Measurements from ENCODE around the gene EPB41L2.

The EPB41L2 gene

DNA sequence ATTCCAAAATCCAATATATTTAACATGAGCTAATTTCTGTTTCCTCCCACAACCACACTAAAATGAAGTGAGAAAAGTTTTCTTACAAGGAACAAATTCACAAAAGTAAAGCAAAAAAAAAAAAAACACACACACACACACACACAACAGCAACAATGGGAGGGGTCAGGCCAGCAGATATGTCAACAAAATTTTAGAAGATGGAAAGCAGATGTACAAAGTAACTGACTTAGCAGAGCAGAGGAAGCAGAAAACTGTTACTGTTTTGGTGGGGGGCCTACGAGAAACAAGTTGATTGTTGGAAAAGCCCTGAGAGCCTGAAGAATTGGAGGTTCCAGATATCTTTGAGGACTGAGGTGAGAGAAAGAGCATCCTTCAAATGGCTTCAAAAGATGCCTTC lies 11.7 kb downstream of the EPB41L2 start:
- Histone ChIP-seq H3K9me3 (ENCODE audit: control insufficient read depth, insufficient read depth, low read length) (peaks cover 6% of the 10 kb centered on the region; the same call in 1 of the 2 replicates), H3K36me3 (ENCODE audit: control insufficient read depth, insufficient read depth, low read length) (no peaks in the 10 kb centered on the region), H3K4me3 (ENCODE audit: low read length) (no peak overlapping the region), H3K27me3 (ENCODE audit: control insufficient read depth, insufficient read depth, low read length) (no peaks in the 10 kb centered on the region), H3K27ac (ENCODE audit: low read length) (no peak overlapping the region), H3K4me1 (ENCODE audit: control insufficient read depth, insufficient read depth, low read length) (no peaks in the 10 kb centered on the region)
- no CpG with 5 or more reads among the region's 1 CpG for WGBS (ENCODE audit: insufficient coverage, insufficient read length)
- no peak for DNase-seq (ENCODE audit: low read depth, low spot score)

DNA sequence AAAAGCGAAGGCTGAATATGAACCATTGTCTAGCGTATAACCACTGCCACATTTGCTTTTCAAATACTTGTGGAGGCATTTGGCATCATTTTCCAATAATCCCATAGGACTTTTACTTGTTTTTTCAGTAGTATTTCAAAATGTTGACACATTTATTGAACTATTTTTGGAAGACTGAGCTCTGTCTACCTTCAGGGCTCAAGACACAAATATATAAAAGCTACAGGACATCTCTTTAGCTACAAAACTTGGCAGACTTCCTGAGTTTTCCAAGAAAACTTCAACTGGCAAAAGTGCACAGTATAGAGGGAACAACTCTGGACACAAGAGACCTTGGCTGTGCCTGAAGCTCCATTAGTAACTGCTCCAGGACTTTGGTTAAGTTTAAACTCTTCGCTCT lies 13.4 kb downstream of the EPB41L2 start:
- H3K27me3 ChIP-seq (ENCODE audit: control insufficient read depth, insufficient read depth, low read length): no peaks in the 10 kb centered on the region
- H3K9me3 ChIP-seq (ENCODE audit: control insufficient read depth, insufficient read depth, low read length): peaks cover 2% of the 10 kb centered on the region; the same call in 1 of the 2 replicates
- H3K4me3 ChIP-seq (ENCODE audit: low read length): no peak overlapping the region
- DNase-seq (ENCODE audit: low read depth, low spot score): no peak
- no peaks in the 10 kb centered on the region for H3K4me1 ChIP-seq (ENCODE audit: control insufficient read depth, insufficient read depth, low read length)
- no CpG with 5 or more reads among the region's 3 CpGs for WGBS (ENCODE audit: insufficient coverage, insufficient read length)
- no peak overlapping the region for H3K27ac ChIP-seq (ENCODE audit: low read length)
- H3K36me3 ChIP-seq (ENCODE audit: control insufficient read depth, insufficient read depth, low read length): no peaks in the 10 kb centered on the region

DNA sequence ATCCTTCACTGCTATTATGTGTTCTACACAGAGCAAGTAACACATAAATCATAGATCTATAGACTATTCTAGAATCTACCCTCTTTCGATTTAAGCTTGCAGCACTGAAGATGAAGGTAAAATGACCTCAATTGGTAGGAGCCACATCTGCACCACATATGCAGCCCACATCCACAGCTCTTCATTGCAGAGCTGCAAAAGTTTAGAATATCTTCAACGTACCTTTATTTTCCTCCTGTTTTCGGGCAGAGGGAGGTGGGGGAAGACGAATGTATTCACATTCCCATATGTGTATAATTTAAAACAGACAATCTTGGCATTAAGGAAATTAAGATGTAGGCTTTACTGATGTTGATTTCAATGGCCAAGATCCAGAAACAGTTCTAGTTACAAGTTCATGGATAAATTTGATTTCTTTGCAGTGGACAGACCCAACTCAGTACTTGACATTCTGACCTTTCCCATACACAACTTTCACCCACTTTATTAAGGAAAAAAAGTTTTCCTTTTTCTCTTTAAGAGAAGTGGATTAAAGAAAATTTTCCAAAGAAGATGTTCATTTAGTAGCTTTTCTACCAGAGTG lies 14.0 kb downstream of the EPB41L2 start:
- no peak overlapping the region for H3K4me3 ChIP-seq (ENCODE audit: low read length)
- no peaks in the 10 kb centered on the region for H3K36me3 ChIP-seq (ENCODE audit: control insufficient read depth, insufficient read depth, low read length)
- H3K27ac ChIP-seq (ENCODE audit: low read length): no peak overlapping the region
- H3K4me1 ChIP-seq (ENCODE audit: control insufficient read depth, insufficient read depth, low read length): no peaks in the 10 kb centered on the region
- whole genome bisulfite sequencing (ENCODE audit: insufficient coverage, insufficient read length): no CpG with 5 or more reads among the region's 4 CpGs
- H3K9me3 ChIP-seq (ENCODE audit: control insufficient read depth, insufficient read depth, low read length): no peaks in the 10 kb centered on the region
- DNase-seq (ENCODE audit: low read depth, low spot score): no peak
- no peaks in the 10 kb centered on the region for H3K27me3 ChIP-seq (ENCODE audit: control insufficient read depth, insufficient read depth, low read length)

DNA sequence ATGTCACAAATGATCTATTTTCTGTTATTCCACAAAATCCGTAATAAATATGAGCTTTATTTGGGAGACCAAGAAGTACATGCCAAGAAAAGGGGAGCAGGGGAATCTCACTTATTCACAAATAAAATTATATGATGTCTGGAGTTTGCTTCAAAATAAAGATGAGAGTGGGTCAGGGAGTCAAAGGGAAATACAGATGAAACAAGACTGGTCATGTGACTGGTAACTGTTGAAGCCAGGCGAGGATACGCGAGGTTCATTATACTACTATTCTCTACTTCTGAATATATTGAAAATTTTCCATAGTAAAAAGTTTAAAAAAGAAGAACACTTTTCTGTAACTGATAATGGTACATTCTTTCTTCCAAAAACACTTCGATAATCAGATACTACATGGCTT lies 14.6 kb downstream of the EPB41L2 start:
- no peaks in the 10 kb centered on the region for H3K36me3 ChIP-seq (ENCODE audit: control insufficient read depth, insufficient read depth, low read length)
- no peaks in the 10 kb centered on the region for H3K9me3 ChIP-seq (ENCODE audit: control insufficient read depth, insufficient read depth, low read length)
- H3K27ac ChIP-seq (ENCODE audit: low read length): no peak overlapping the region
- H3K4me3 ChIP-seq (ENCODE audit: low read length): no peak overlapping the region
- no CpG with 5 or more reads among the region's 5 CpGs for WGBS (ENCODE audit: insufficient coverage, insufficient read length)
- H3K27me3 ChIP-seq (ENCODE audit: control insufficient read depth, insufficient read depth, low read length): no peaks in the 10 kb centered on the region
- DNase-seq (ENCODE audit: low read depth, low spot score): no peak
- no peaks in the 10 kb centered on the region for H3K4me1 ChIP-seq (ENCODE audit: control insufficient read depth, insufficient read depth, low read length)

DNA sequence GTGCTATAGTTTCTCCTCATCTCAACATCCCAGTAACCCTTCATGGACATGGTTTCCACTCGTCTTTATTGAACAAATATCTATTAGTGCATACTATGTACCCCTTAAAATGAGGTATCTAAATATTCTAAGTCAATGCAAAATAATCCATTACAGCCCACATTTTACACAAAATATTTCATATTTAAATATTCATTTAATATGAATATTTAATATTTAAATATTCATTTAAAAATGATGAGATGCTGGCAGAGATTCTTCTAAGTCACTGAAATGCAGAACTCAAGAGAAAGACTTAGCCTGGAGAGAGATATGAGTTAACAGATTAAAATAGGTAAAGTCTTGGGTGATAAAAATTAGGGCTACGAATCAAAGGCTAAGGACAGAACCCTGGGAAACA lies 17.9 kb downstream of the EPB41L2 start:
- H3K36me3 ChIP-seq (ENCODE audit: control insufficient read depth, insufficient read depth, low read length): no peaks in the 10 kb centered on the region
- no peak overlapping the region for H3K4me3 ChIP-seq (ENCODE audit: low read length)
- H3K4me1 ChIP-seq (ENCODE audit: control insufficient read depth, insufficient read depth, low read length): no peaks in the 10 kb centered on the region
- no CpG with 5 or more reads among the region's 2 CpGs for WGBS (ENCODE audit: insufficient coverage, insufficient read length)
- no peak overlapping the region for H3K27ac ChIP-seq (ENCODE audit: low read length)
- no peak for DNase-seq (ENCODE audit: low read depth, low spot score)
- no peaks in the 10 kb centered on the region for H3K9me3 ChIP-seq (ENCODE audit: control insufficient read depth, insufficient read depth, low read length)
- H3K27me3 ChIP-seq (ENCODE audit: control insufficient read depth, insufficient read depth, low read length): no peaks in the 10 kb centered on the region

DNA sequence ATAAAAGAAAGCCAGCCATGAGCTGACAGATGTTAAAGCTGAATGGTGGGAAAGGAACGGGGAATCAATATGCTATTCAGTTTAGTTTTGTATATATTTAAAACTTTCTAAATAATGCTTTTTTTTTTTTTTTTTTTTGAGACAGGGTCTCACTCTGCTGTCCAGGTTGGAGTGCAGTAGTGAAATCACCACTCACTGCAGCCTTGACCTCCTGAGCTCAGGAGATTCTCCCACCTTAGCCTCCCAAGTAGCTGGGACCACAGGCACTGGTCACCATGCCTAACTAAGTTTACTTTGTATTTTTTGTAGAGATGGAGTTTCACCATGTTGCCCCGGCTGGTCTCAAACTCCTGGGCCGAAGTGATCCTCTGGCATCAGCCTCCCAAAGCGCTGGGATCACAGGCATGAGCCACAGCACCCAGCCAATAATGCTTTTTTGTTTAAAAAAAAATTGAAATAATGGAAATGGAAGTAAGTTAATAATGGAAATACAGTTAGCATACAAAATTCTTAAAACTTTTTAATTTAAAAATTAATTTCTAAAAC lies 19.1 kb downstream of the EPB41L2 start:
- H3K4me1 ChIP-seq (ENCODE audit: control insufficient read depth, insufficient read depth, low read length): no peaks in the 10 kb centered on the region
- H3K4me3 ChIP-seq (ENCODE audit: low read length): no peak overlapping the region
- H3K36me3 ChIP-seq (ENCODE audit: control insufficient read depth, insufficient read depth, low read length): no peaks in the 10 kb centered on the region
- no peak overlapping the region for H3K27ac ChIP-seq (ENCODE audit: low read length)
- no peaks in the 10 kb centered on the region for H3K27me3 ChIP-seq (ENCODE audit: control insufficient read depth, insufficient read depth, low read length)
- no peak for DNase-seq (ENCODE audit: low read depth, low spot score)
- WGBS (ENCODE audit: insufficient coverage, insufficient read length): no CpG with 5 or more reads among the region's 4 CpGs
- H3K9me3 ChIP-seq (ENCODE audit: control insufficient read depth, insufficient read depth, low read length): no peaks in the 10 kb centered on the region

DNA sequence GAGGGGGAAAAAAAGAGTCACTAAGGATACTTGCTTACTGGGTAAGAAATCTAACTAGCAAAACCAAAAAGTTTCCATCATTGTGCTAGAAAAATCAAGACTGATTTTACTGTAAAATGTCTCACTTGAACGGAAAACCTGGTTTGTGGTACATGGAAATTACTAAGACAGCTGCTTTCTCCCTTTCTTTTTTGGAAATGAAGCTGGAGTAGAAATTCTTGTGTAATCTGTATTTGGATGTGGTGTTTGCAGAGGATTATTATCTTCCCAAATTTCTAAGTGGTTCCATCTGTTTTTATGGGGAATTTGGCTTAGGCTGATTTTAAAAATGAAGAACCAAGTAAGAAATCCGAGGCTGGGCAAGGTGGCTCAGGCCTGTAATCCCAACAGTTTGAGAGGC lies 20.4 kb downstream of the EPB41L2 start:
- Histone ChIP-seq H3K27ac (ENCODE audit: low read length) (no peak overlapping the region), H3K4me3 (ENCODE audit: low read length) (no peak overlapping the region), H3K9me3 (ENCODE audit: control insufficient read depth, insufficient read depth, low read length) (no peaks in the 10 kb centered on the region), H3K36me3 (ENCODE audit: control insufficient read depth, insufficient read depth, low read length) (no peaks in the 10 kb centered on the region), H3K27me3 (ENCODE audit: control insufficient read depth, insufficient read depth, low read length) (no peaks in the 10 kb centered on the region), H3K4me1 (ENCODE audit: control insufficient read depth, insufficient read depth, low read length) (no peaks in the 10 kb centered on the region)
- WGBS (ENCODE audit: insufficient coverage, insufficient read length): no CpG with 5 or more reads among the region's 2 CpGs
- DNase-seq (ENCODE audit: low read depth, low spot score): no peak

DNA sequence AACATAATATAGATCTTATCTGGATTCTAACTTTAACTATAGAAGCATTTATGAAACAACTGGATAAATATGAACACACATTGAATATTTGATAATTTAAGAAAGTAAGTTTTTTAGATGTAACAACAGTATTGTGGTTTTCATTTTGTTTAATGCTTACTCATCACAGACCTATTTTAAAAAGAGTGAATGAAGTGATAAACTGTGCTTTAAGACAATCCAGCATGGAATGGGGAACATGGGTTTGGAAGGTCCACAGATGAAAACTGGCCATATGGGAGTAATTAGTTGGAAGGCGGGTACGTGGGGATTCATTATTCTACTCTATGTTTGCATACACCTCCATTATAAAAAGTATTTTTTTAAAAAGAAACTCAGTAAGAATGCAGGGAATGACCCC lies 21.2 kb downstream of the EPB41L2 start:
- Histone ChIP-seq H3K27me3 (ENCODE audit: control insufficient read depth, insufficient read depth, low read length) (no peaks in the 10 kb centered on the region), H3K4me3 (ENCODE audit: low read length) (no peak overlapping the region), H3K27ac (ENCODE audit: low read length) (no peak overlapping the region), H3K36me3 (ENCODE audit: control insufficient read depth, insufficient read depth, low read length) (no peaks in the 10 kb centered on the region), H3K4me1 (ENCODE audit: control insufficient read depth, insufficient read depth, low read length) (no peaks in the 10 kb centered on the region), H3K9me3 (ENCODE audit: control insufficient read depth, insufficient read depth, low read length) (no peaks in the 10 kb centered on the region)
- no peak for DNase-seq (ENCODE audit: low read depth, low spot score)
- whole genome bisulfite sequencing (ENCODE audit: insufficient coverage, insufficient read length): no CpG with 5 or more reads among the region's 2 CpGs

DNA sequence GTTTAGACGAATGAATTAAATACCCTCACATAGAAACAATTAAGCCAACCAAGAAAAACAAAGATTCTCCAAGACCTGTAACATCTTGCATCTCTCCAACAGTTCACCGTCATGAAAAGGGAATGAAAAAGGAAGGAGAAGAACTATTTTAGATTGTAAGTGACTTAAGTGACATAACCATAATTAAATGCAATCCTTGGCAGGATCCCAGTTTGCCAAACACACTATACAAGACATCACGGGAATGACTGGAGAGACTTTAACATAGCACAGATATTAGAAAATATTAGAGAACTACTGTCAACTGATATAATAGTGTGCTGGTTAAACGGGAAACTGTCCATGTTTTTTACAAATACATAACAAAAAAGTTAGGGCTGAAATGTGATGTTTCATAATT lies 22.2 kb downstream of the EPB41L2 start:
- Histone ChIP-seq H3K4me1 (ENCODE audit: control insufficient read depth, insufficient read depth, low read length) (no peaks in the 10 kb centered on the region), H3K27ac (ENCODE audit: low read length) (no peak overlapping the region), H3K4me3 (ENCODE audit: low read length) (no peak overlapping the region), H3K36me3 (ENCODE audit: control insufficient read depth, insufficient read depth, low read length) (no peaks in the 10 kb centered on the region), H3K27me3 (ENCODE audit: control insufficient read depth, insufficient read depth, low read length) (no peaks in the 10 kb centered on the region), H3K9me3 (ENCODE audit: control insufficient read depth, insufficient read depth, low read length) (no peaks in the 10 kb centered on the region)
- no CpG with 5 or more reads among the region's 4 CpGs for WGBS (ENCODE audit: insufficient coverage, insufficient read length)
- no peak for DNase-seq (ENCODE audit: low read depth, low spot score)

DNA sequence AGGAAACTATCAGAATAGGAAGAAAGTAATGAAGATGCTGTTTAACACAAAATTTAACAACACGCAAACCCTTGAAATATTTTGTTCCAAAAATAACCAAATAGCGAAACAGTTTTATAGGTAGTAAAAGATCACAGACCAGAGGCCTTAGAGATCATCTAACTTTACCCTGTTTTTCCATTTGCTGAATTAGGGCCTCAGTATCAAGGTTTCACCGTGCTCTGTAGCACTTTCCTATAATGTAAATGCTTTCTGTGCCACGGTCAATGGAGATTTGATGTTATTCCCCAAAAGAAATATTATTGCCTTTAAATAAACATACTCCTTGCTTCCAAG lies 23.7 kb downstream of the EPB41L2 start:
- no CpG with 5 or more reads among the region's 4 CpGs for WGBS (ENCODE audit: insufficient coverage, insufficient read length)
- Histone ChIP-seq H3K9me3 (ENCODE audit: control insufficient read depth, insufficient read depth, low read length) (no peaks in the 10 kb centered on the region), H3K27me3 (ENCODE audit: control insufficient read depth, insufficient read depth, low read length) (no peaks in the 10 kb centered on the region), H3K4me3 (ENCODE audit: low read length) (no peak overlapping the region), H3K4me1 (ENCODE audit: control insufficient read depth, insufficient read depth, low read length) (no peaks in the 10 kb centered on the region), H3K36me3 (ENCODE audit: control insufficient read depth, insufficient read depth, low read length) (no peaks in the 10 kb centered on the region), H3K27ac (ENCODE audit: low read length) (no peak overlapping the region)
- DNase-seq (ENCODE audit: low read depth, low spot score): no peak

DNA sequence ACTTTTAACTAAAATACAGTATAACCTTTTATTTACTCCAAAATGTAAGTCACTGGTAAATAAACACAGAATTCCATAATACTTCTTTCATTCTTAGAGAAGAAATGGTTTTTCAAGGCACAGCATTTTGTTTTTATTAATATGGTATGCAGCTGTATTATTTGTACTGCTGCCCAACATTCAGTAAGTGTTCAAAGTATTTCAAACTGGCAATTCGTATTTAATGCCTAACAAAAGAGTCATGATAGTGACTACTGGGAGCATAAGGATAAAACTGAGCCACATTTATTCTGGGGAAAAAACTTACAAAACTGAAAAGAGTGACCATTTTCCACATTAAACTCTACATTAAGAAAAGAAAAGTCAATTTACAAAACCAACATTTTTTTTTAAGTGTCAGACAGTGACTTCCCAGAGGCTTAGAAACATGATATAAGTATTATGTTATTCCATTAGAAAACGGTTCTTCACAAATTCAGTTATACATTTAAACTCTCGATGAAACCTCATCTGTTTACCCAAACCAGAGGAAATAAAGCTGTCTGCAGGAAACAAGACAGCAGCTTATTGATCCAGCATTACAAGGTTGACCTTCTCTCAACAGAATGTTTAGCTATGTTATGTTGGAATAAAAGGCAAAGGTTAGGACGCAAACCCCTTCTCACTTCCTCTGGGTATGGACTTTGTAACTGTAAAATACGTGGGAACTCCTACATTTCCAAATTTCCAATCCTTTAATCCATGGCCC lies 24.3 kb downstream of the EPB41L2 start:
- H3K4me1 ChIP-seq (ENCODE audit: control insufficient read depth, insufficient read depth, low read length): no peaks in the 10 kb centered on the region
- no peak overlapping the region for H3K27ac ChIP-seq (ENCODE audit: low read length)
- DNase-seq (ENCODE audit: low read depth, low spot score): no peak
- H3K27me3 ChIP-seq (ENCODE audit: control insufficient read depth, insufficient read depth, low read length): no peaks in the 10 kb centered on the region
- no peak overlapping the region for H3K4me3 ChIP-seq (ENCODE audit: low read length)
- no peaks in the 10 kb centered on the region for H3K36me3 ChIP-seq (ENCODE audit: control insufficient read depth, insufficient read depth, low read length)
- no CpG with 5 or more reads among the region's 5 CpGs for WGBS (ENCODE audit: insufficient coverage, insufficient read length)
- no peaks in the 10 kb centered on the region for H3K9me3 ChIP-seq (ENCODE audit: control insufficient read depth, insufficient read depth, low read length)
